HepG2 (cell line): ENCODE results near the gene RPLP2. TPM values are rescaled to one million over a fixed set of nuclear protein-coding genes. Genes with fewer than 3 reads are reported as not detected.

Experiments
- ATF7 ChIP-seq, 2 experiments: fragments of 450-650 bp in 1 of 2; sonication (generic) in 1 of 2; formaldehyde crosslinking in 1 of 2; IDR thresholded peaks; 2 replicates each; pipeline versions ENCODE4 v1.4.0 to v1.6.1; 2016 to 2020; ENCODE audit warnings: antibody characterized with exemption in 1 of 2, mild to moderate bottlenecking in 1 of 2, missing genetic modification reagents in 1 of 2
- CEBPZ ChIP-seq: IDR thresholded peaks from 2 replicates; pipeline ENCODE4 v1.6.1; 2012; ENCODE audit warnings: low read length, improper control_type of control experiment
- CENPT ChIP-seq: sonication (generic); formaldehyde crosslinking; IDR thresholded peaks from 2 replicates; pipeline ENCODE4 v1.8.0; 2022; ENCODE audit warnings: low read depth, mild to moderate bottlenecking, moderate library complexity, missing genetic modification reagents
- ETV5 ChIP-seq: IDR thresholded peaks from 2 replicates; pipeline ENCODE4 v1.6.1; 2018; ENCODE audit warnings: missing biosample characterization, missing genetic modification reagents, inconsistent platforms, borderline replicate concordance
- FOSL1 ChIP-seq: sonication (generic); formaldehyde crosslinking; IDR thresholded peaks from 2 replicates; pipeline ENCODE4 v1.9.0; 2021; ENCODE audit warnings: missing genetic modification reagents, borderline replicate concordance
- FOXA3 ChIP-seq: IDR thresholded peaks from 2 replicates; pipeline ENCODE4 v1.6.1; 2016; ENCODE audit warnings: missing genetic modification reagents, missing compliant biosample characterization
- FOXM1 ChIP-seq: sonication (generic); formaldehyde crosslinking; IDR thresholded peaks from 2 replicates; pipeline ENCODE4 v1.5.0; 2020; ENCODE audit warnings: missing genetic modification reagents
- GFI1 ChIP-seq: sonication (generic); formaldehyde crosslinking; IDR thresholded peaks from 2 replicates; pipeline ENCODE4 v1.5.0; 2020; ENCODE audit warnings: missing genetic modification reagents, mild to moderate bottlenecking, borderline replicate concordance
- LCORL ChIP-seq, 2 experiments: fragments of 450-650 bp in 1 of 2; sonication (generic) in 1 of 2; formaldehyde crosslinking in 1 of 2; IDR thresholded peaks; 2 replicates each; pipeline versions ENCODE4 v1.5.0 to v1.6.1; 2017 to 2020; ENCODE audit warnings: antibody characterized with exemption in 1 of 2, missing genetic modification reagents in 1 of 2
- NR2F6 ChIP-seq, 2 experiments: IDR thresholded peaks; 2 replicates each; pipeline ENCODE4 v1.6.1; 2016; ENCODE audit warnings: antibody characterized with exemption in 1 of 2, mild to moderate bottlenecking in 1 of 2
- RARG ChIP-seq: sonication (generic); formaldehyde crosslinking; IDR thresholded peaks from 2 replicates; pipeline ENCODE4 v1.4.0; 2020; ENCODE audit warnings: low read depth, mild to moderate bottlenecking, missing genetic modification reagents
- U2AF1 ChIP-seq: fragments of 200-400 bp; formaldehyde crosslinking; optimal IDR thresholded peaks from 2 replicates; pipeline ENCODE3; 2017; ENCODE audit warnings: mild to moderate bottlenecking, low read depth, low read length
- ZNF256 ChIP-seq: sonication (generic); formaldehyde crosslinking; conservative IDR thresholded peaks from 2 replicates; pipeline ENCODE4 v1.4.0; 2020; ENCODE audit warnings: missing genetic modification reagents
- ZNF335 ChIP-seq: sonication (generic); formaldehyde crosslinking; IDR thresholded peaks from 2 replicates; pipeline ENCODE4 v1.4.0; 2020; ENCODE audit warnings: missing genetic modification reagents
- ZNF441 ChIP-seq: sonication (generic); formaldehyde crosslinking; IDR thresholded peaks from 2 replicates; pipeline ENCODE4 v1.7.0; 2021; ENCODE audit warnings: missing genetic modification reagents, borderline replicate concordance
- ZNF629 ChIP-seq: sonication (generic); formaldehyde crosslinking; conservative IDR thresholded peaks from 2 replicates; pipeline ENCODE4 v1.5.0; 2020; ENCODE audit warnings: missing genetic modification reagents
- ZNF703 ChIP-seq: sonication (generic); formaldehyde crosslinking; IDR thresholded peaks from 2 replicates; pipeline ENCODE4 v1.5.1; 2020; ENCODE audit warnings: missing genetic modification reagents, mild to moderate bottlenecking, moderate library complexity, borderline replicate concordance
- ZNF792 ChIP-seq: IDR thresholded peaks from 2 replicates; pipeline ENCODE4 v1.6.1; 2016
- ZNF878 ChIP-seq: sonication (generic); formaldehyde crosslinking; IDR thresholded peaks from 2 replicates; pipeline ENCODE4 v1.8.1; 2023; ENCODE audit warnings: mild to moderate bottlenecking, missing genetic modification reagents, moderate library complexity
- polyA plus RNA-seq, 8 experiments: library from polyadenylated mRNA; depleted of rRNA in 3 of 8; stranded (reverse) in 7 of 8; unstranded in 1 of 8; fragments of >200 nt; fragmentation: Illumina TruSeq in 4 of 8; extraction: Trizol in 4 of 8; gene quantifications; 2 replicates each; pipeline versions ENCODE4 v1.2.1 to v1.2.3, GENCODE V29; 2011 to 2016; ENCODE audit warnings: low read depth in 4 of 8, missing spikeins in 1 of 8, mixed read lengths in 1 of 8; ENCODE audit not compliant: insufficient read depth in 1 of 8
- total RNA-seq, 5 experiments: library from RNA; depleted of rRNA; stranded (reverse); fragments of >200 nt; fragmentation: Illumina TruSeq; extraction: Trizol; gene quantifications; 2 replicates each; pipeline ENCODE4 v1.2.3, GENCODE V29; 2016; ENCODE audit warnings: low read depth in 1 of 5
- TF ChIP-seq, protein P1 (sequence below): IDR thresholded peaks from 2 replicates; pipeline ENCODE4 v1.6.1; 2016; ENCODE audit warnings: low read depth, missing genetic modification reagents, missing compliant biosample characterization

RPLP2 gene
- total and polyA plus RNA-seq, 2 of the 13 experiments (the other 11 are each of a cell fraction or from before 2014, with no cell fraction given): 978 to 2,106 TPM

DNA sequence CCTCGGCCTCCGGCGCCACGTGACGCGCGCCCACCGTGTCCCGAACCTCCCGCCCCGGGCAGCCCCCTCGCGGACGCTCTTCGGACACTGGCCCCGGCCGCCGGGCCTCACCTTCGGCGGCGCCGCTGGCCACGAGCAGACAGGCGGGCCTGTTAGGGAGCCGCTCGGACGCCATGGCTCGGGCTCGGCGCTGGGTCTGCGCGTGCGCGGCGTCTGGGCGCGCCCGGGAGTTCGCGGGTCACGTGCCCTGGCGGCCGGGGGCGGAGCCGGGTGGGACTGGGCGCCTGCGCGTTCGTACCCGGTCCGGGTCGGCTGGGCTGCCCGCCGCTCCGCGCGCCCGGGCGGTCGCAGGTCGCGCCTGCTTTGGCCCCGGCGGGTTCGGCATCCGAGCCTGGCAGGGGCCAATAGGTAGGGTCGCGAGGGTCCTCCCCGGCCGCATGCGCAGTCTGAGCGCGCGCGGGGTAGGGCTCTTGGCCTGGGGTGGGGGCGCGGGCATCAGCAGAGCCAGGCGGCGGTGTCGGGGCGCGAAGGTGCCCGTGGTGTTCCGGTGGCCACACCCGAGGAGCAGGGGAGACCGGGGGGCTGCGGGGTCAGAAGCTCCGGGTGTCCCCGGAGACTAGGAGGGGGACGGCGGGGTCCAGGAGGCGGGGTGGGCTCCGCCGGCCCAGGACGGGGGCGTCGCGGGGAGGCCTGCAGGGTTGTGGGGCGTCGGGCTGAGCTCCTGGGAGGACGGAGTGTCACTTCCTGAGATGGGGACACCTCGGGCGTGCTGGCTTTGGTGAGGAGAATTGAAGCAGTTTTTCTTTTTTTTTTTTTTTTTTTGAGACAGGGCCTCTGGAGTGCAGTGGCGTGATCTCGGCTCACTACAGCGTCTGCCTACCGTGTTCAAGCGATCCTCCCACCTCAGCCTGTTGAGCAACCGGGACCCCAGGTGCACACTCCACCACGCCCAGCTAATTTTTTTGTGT is 32.2 kb upstream of the RPLP2 start, which contains the start of gene GATD1 (continued):
- no peak for TF ChIP-seq ETV5
- TF ChIP-seq, protein P1, sequence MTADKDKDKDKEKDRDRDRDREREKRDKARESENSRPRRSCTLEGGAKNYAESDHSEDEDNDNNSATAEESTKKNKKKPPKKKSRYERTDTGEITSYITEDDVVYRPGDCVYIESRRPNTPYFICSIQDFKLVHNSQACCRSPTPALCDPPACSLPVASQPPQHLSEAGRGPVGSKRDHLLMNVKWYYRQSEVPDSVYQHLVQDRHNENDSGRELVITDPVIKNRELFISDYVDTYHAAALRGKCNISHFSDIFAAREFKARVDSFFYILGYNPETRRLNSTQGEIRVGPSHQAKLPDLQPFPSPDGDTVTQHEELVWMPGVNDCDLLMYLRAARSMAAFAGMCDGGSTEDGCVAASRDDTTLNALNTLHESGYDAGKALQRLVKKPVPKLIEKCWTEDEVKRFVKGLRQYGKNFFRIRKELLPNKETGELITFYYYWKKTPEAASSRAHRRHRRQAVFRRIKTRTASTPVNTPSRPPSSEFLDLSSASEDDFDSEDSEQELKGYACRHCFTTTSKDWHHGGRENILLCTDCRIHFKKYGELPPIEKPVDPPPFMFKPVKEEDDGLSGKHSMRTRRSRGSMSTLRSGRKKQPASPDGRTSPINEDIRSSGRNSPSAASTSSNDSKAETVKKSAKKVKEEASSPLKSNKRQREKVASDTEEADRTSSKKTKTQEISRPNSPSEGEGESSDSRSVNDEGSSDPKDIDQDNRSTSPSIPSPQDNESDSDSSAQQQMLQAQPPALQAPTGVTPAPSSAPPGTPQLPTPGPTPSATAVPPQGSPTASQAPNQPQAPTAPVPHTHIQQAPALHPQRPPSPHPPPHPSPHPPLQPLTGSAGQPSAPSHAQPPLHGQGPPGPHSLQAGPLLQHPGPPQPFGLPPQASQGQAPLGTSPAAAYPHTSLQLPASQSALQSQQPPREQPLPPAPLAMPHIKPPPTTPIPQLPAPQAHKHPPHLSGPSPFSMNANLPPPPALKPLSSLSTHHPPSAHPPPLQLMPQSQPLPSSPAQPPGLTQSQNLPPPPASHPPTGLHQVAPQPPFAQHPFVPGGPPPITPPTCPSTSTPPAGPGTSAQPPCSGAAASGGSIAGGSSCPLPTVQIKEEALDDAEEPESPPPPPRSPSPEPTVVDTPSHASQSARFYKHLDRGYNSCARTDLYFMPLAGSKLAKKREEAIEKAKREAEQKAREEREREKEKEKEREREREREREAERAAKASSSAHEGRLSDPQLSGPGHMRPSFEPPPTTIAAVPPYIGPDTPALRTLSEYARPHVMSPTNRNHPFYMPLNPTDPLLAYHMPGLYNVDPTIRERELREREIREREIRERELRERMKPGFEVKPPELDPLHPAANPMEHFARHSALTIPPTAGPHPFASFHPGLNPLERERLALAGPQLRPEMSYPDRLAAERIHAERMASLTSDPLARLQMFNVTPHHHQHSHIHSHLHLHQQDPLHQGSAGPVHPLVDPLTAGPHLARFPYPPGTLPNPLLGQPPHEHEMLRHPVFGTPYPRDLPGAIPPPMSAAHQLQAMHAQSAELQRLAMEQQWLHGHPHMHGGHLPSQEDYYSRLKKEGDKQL (CRISPR knock-in tag): no peak
- TF ChIP-seq CEBPZ: no peak
- TF ChIP-seq LCORL (IDR thresholded peaks at IDR 0.05): no peak
- TF ChIP-seq LCORL (CRISPR knock-in tag; IDR thresholded peaks at IDR 0.05): 0 out of 2 replicates have a peak, but pooled peaks have one; percentile 37
- no peak for TF ChIP-seq GFI1
- TF ChIP-seq FOXM1 (CRISPR knock-in tag): peak; percentile 55; the same call in 1 of the 2 replicates
- no peak; the same call in 1 of the 2 replicates for TF ChIP-seq FOXA3 (CRISPR knock-in tag)
- no peak for TF ChIP-seq ATF7 (IDR thresholded peaks at IDR 0.05)
- no peak; the same call in 1 of the 2 replicates for TF ChIP-seq ATF7 (CRISPR knock-in tag; IDR thresholded peaks at IDR 0.05)
- 0 out of 2 replicates have a peak, but pooled peaks have one; percentile 21 for TF ChIP-seq ZNF335 (CRISPR knock-in tag)
- TF ChIP-seq CENPT: peak; percentile 84; the same call in 1 of the 2 replicates
- peak; percentile 77; the same call in 1 of the 2 replicates for TF ChIP-seq ZNF441 (CRISPR knock-in tag)
- no peak for TF ChIP-seq FOSL1
- 0 out of 2 replicates have a peak, but pooled peaks have one; percentile 16 for TF ChIP-seq ZNF629
- no peak for TF ChIP-seq ZNF703 (CRISPR knock-in tag)
- TF ChIP-seq U2AF1: no peak
- TF ChIP-seq NR2F6 (IDR thresholded peaks at IDR 0.05): no peak
- no peak for TF ChIP-seq NR2F6 (CRISPR knock-in tag; IDR thresholded peaks at IDR 0.05)
- TF ChIP-seq RARG (CRISPR knock-in tag): 0 out of 2 replicates have a peak, but pooled peaks have one; percentile 64
- no peak for TF ChIP-seq ZNF256 (CRISPR knock-in tag)
- TF ChIP-seq ZNF792 (CRISPR knock-in tag): no peak
- TF ChIP-seq ZNF878: no peak; the same call in 1 of the 2 replicates
